K562 (cell line): ENCODE measurements around the gene GOLPH3L. TPM values are rescaled to one million over a fixed set of nuclear protein-coding genes. Genes with fewer than 3 reads are reported as not detected.

Experiments used
- ARNT ChIP-seq, 2 experiments: fragments of 450-650 bp; IDR thresholded peaks; 2 replicates each; pipeline ENCODE4 v1.6.1; 2016; ENCODE audit warnings: mild to moderate bottlenecking in 1 of 2
- ATF7 ChIP-seq: fragments of 450-650 bp; IDR thresholded peaks from 2 replicates; pipeline ENCODE4 v1.7.1; 2014; ENCODE audit warnings: mild to moderate bottlenecking, moderate library complexity
- CBX1 ChIP-seq: sonication (generic); IDR thresholded peaks from 2 replicates; pipeline ENCODE4 v1.6.1; 2016; ENCODE audit warnings: antibody characterized with exemption, low read depth, mild to moderate bottlenecking
- CHAMP1 ChIP-seq: fragments of 450-650 bp; IDR thresholded peaks from 2 replicates; pipeline ENCODE4 v1.6.1; 2016; ENCODE audit warnings: mild to moderate bottlenecking
- FOXA3 ChIP-seq, 2 experiments: fragments of 450-650 bp in 1 of 2; sonication (generic) in 1 of 2; formaldehyde crosslinking; IDR thresholded peaks in 1 of 2; conservative IDR thresholded peaks in 1 of 2; 2 replicates each; pipeline versions ENCODE4 v1.4.0 to v1.8.0; 2020 to 2022; ENCODE audit warnings: mild to moderate bottlenecking in 2 of 2, missing genetic modification reagents in 1 of 2
- FOXP1 ChIP-seq: sonication (generic); formaldehyde crosslinking; IDR thresholded peaks from 2 replicates; pipeline ENCODE4 v1.8.0; 2022; ENCODE audit warnings: mild to moderate bottlenecking, missing genetic modification reagents
- PCBP2 ChIP-seq: fragments of 200-400 bp; formaldehyde crosslinking; IDR thresholded peaks from 2 replicates; pipeline ENCODE4 v1.6.1; 2018; ENCODE audit warnings: low read length, low read depth, mild to moderate bottlenecking, moderate library complexity; ENCODE audit not compliant: poor library complexity, severe bottlenecking
- RFX1 ChIP-seq: fragments of 450-650 bp; IDR thresholded peaks from 2 replicates; pipeline ENCODE4 v1.6.1; 2016; ENCODE audit warnings: mild to moderate bottlenecking, moderate library complexity
- RNF219 ChIP-seq: fragments of 250-450 bp; sonication (Bioruptor Pico); IDR thresholded peaks from 2 replicates; pipeline ENCODE4 v1.5.0; 2022; ENCODE audit warnings: mild to moderate bottlenecking
- SMARCC2 ChIP-seq: fragments of 450-650 bp; IDR thresholded peaks from 2 replicates; pipeline ENCODE4 v1.6.1; 2017; ENCODE audit warnings: antibody characterized with exemption, moderate library complexity, mild to moderate bottlenecking, low read depth
- SREBF1 ChIP-seq: fragments of 150-350 bp; IDR thresholded peaks from 2 replicates; pipeline ENCODE4 v1.6.1; 2014; ENCODE audit warnings: antibody characterized with exemption, low read depth, low read length, borderline replicate concordance
- STAT5B ChIP-seq: fragments of 250-450 bp; sonication (Bioruptor Pico); IDR thresholded peaks from 2 replicates; pipeline ENCODE4 v1.8.0; 2021; ENCODE audit warnings: mild to moderate bottlenecking, inconsistent platforms
- ZNF79 ChIP-seq: fragments of 250-450 bp; sonication (Bioruptor Pico); IDR thresholded peaks from 2 replicates; pipeline ENCODE4 v1.4.0; 2020; ENCODE audit warnings: low read depth, mild to moderate bottlenecking, moderate library complexity
- polyA plus RNA-seq, 8 experiments: library from polyadenylated mRNA; depleted of rRNA in 4 of 8; stranded (reverse) in 5 of 8; unstranded in 3 of 8; fragments of >200 nt; fragmentation: Nextera tagmentation in 2 of 8; fragmentation: Illumina TruSeq in 1 of 8; extraction: Ambion mirVana in 2 of 8; extraction: Trizol in 1 of 8; gene quantifications; 2 replicates each; pipeline versions ENCODE4 v1.2.1 to v1.2.3, GENCODE V29; 2011 to 2014; ENCODE audit warnings: inconsistent platforms in 1 of 8, missing spikeins in 1 of 8
- total RNA-seq, 7 experiments: library from RNA; depleted of rRNA in 6 of 7; stranded (reverse); fragments of >200 nt in 6 of 7; fragmentation: Illumina TruSeq in 2 of 7; extraction: Trizol in 2 of 7; gene quantifications; 2 replicates each; pipeline versions ENCODE4 v1.2.1 to v1.2.3, GENCODE V29; 2011 to 2021; ENCODE audit warnings: low replicate concordance in 1 of 7
- TF ChIP-seq, protein P1 (sequence below): fragments of 450-650 bp; IDR thresholded peaks from 2 replicates; pipeline ENCODE4 v1.6.1; 2016; ENCODE audit warnings: borderline replicate concordance
- TF ChIP-seq, protein P2 (sequence below), 2 experiments: fragments of 200-800 bp in 1 of 2; sonication (Bioruptor generic) in 1 of 2; sonication (generic) in 1 of 2; formaldehyde crosslinking in 1 of 2; IDR thresholded peaks in 1 of 2; conservative IDR thresholded peaks in 1 of 2; 2 replicates each; pipeline versions ENCODE4 v1.5.0 to v1.6.1; 2016 to 2020; ENCODE audit warnings: missing compliant biosample characterization in 1 of 2, missing genetic modification characterization in 1 of 2, missing genetic modification reagents in 1 of 2
- TF ChIP-seq, protein P3 (sequence below): fragments of 200-800 bp; sonication (Bioruptor generic); IDR thresholded peaks from 2 replicates; pipeline ENCODE4 v1.6.1; 2017; ENCODE audit warnings: missing genetic modification characterization, missing compliant biosample characterization

Gene GOLPH3L
- total and polyA plus RNA-seq, 9 of the 15 experiments (the other 6 are each of a cell fraction or from before 2014, with no cell fraction given) = 8.1 to 42.1 (median 21.6) TPM

- TF ChIP-seq, protein P1, sequence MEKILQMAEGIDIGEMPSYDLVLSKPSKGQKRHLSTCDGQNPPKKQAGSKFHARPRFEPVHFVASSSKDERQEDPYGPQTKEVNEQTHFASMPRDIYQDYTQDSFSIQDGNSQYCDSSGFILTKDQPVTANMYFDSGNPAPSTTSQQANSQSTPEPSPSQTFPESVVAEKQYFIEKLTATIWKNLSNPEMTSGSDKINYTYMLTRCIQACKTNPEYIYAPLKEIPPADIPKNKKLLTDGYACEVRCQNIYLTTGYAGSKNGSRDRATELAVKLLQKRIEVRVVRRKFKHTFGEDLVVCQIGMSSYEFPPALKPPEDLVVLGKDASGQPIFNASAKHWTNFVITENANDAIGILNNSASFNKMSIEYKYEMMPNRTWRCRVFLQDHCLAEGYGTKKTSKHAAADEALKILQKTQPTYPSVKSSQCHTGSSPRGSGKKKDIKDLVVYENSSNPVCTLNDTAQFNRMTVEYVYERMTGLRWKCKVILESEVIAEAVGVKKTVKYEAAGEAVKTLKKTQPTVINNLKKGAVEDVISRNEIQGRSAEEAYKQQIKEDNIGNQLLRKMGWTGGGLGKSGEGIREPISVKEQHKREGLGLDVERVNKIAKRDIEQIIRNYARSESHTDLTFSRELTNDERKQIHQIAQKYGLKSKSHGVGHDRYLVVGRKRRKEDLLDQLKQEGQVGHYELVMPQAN = peak; percentile 81
- peak; percentile 100 for TF ChIP-seq ATF7
- peak; percentile 87 for TF ChIP-seq RFX1
- no peak for TF ChIP-seq RNF219 (CRISPR knock-in tag)
- TF ChIP-seq FOXA3 (CRISPR knock-in tag; conservative IDR thresholded peaks at IDR 0.05 in 1 of 2, IDR thresholded peaks at IDR 0.05 in 1 of 2) = no peak
- TF ChIP-seq, protein P2, sequence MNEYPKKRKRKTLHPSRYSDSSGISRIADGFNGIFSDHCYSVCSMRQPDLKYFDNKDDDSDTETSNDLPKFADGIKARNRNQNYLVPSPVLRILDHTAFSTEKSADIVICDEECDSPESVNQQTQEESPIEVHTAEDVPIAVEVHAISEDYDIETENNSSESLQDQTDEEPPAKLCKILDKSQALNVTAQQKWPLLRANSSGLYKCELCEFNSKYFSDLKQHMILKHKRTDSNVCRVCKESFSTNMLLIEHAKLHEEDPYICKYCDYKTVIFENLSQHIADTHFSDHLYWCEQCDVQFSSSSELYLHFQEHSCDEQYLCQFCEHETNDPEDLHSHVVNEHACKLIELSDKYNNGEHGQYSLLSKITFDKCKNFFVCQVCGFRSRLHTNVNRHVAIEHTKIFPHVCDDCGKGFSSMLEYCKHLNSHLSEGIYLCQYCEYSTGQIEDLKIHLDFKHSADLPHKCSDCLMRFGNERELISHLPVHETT (CRISPR knock-in tag; conservative IDR thresholded peaks at IDR 0.05 in 1 of 2, IDR thresholded peaks at IDR 0.05 in 1 of 2) = peak in 1 of 2 experiments; percentile 88; a peak in 2 of 4 replicates
- TF ChIP-seq FOXP1 (CRISPR knock-in tag) = no peak
- TF ChIP-seq, protein P3, sequence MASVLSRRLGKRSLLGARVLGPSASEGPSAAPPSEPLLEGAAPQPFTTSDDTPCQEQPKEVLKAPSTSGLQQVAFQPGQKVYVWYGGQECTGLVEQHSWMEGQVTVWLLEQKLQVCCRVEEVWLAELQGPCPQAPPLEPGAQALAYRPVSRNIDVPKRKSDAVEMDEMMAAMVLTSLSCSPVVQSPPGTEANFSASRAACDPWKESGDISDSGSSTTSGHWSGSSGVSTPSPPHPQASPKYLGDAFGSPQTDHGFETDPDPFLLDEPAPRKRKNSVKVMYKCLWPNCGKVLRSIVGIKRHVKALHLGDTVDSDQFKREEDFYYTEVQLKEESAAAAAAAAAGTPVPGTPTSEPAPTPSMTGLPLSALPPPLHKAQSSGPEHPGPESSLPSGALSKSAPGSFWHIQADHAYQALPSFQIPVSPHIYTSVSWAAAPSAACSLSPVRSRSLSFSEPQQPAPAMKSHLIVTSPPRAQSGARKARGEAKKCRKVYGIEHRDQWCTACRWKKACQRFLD (CRISPR knock-in tag) = peak; percentile 88
- TF ChIP-seq PCBP2 = no peak
- no peak for TF ChIP-seq STAT5B (CRISPR knock-in tag)
- TF ChIP-seq CBX1 = peak; percentile 78; the same call in 1 of the 2 replicates
- TF ChIP-seq CHAMP1 = no peak
- no peak for TF ChIP-seq ZNF79 (CRISPR knock-in tag)
- no peak for TF ChIP-seq SMARCC2
- TF ChIP-seq SREBF1 = peak; percentile 56; the same call in 1 of the 2 replicates
- 0 out of 4 replicates have a peak, but pooled peaks of 1 of the 2 experiments have one; percentile 72 for TF ChIP-seq ARNT (IDR thresholded peaks at IDR 0.05)
Measured at GRCh38 chr1:150629115-150629928, 67.6 kb downstream of the GOLPH3L start, which contains the start of gene ENSA (continued).
